HAP-1 (cell line): Measurements from ENCODE around the gene SERAC1.

Source experiments
- DNase-seq, 2 experiments: peaks; one replicate each; pipeline ENCODE4 v3.0.0-alpha.2; 2016 to 2020; ENCODE audit warnings: low spot score in 2 of 2
- H3K27me3 ChIP-seq: fragments of 250-450 bp; sonication (Bioruptor Pico); 2 replicates; pipeline ENCODE4 v1.5.1; 2020; ENCODE audit warnings: low read depth, mild to moderate bottlenecking, moderate library complexity
- H3K36me3 ChIP-seq: fragments of 250-450 bp; sonication (Bioruptor Pico); replicated peaks from 2 replicates; pipeline ENCODE4 v1.5.1; 2020; ENCODE audit warnings: mild to moderate bottlenecking
- H3K4me1 ChIP-seq: fragments of 250-450 bp; sonication (Bioruptor Pico); 2 replicates; pipeline ENCODE4 v1.5.1; 2020; ENCODE audit warnings: mild to moderate bottlenecking
- H3K4me3 ChIP-seq: fragments of 250-450 bp; sonication (Bioruptor Pico); 2 replicates; pipeline ENCODE4 v1.5.1; 2020; ENCODE audit warnings: mild to moderate bottlenecking, moderate library complexity
- H3K9me3 ChIP-seq: fragments of 250-450 bp; sonication (Bioruptor Pico); 2 replicates; pipeline ENCODE4 v1.5.1; 2020; ENCODE audit warnings: mild to moderate bottlenecking, moderate library complexity
- in situ Hi-C: fragments of 300-500 bp; cut with MboI; formaldehyde crosslinking; loops from 3 replicates; pipeline ENCODE4 v1.14.3; 2020; ENCODE audit warnings: low sequenced_read_pairs, inconsistent platforms, mixed read lengths

Gene SERAC1

GRCh38 chr6:158060455-158061360, 107.4 kb downstream of the SERAC1 start:
- H3K36me3 ChIP-seq: no peaks in the 10 kb centered on the region
- in situ Hi-C loops: no loop called here
- no peaks in the 10 kb centered on the region for H3K27me3 ChIP-seq
- DNase-seq: no peak
- H3K4me3 ChIP-seq: no peak overlapping the region
- no peaks in the 10 kb centered on the region for H3K9me3 ChIP-seq
- no peaks in the 10 kb centered on the region for H3K4me1 ChIP-seq
